Hepatocyte (in vitro differentiated cells): ENCODE results near the gene GPANK1. TPM values are rescaled to one million over a fixed set of nuclear protein-coding genes. Genes with fewer than 3 reads are reported as not detected.

Source experiments
- DNase-seq: peaks from one replicate; pipeline ENCODE4 v3.0.0-alpha.2; 2016; ENCODE audit warnings: low spot score
- H2AFZ ChIP-seq: fragments of 200-600 bp; sonication (generic); 2 replicates; pipeline ENCODE4 v1.6.0; 2016; ENCODE audit warnings: antibody characterized with exemption, mild to moderate bottlenecking
- H3K27ac ChIP-seq: fragments of 200-600 bp; sonication (generic); 2 replicates; pipeline ENCODE4 v1.5.1; 2016; ENCODE audit warnings: mild to moderate bottlenecking
- H3K27me3 ChIP-seq: fragments of 200-600 bp; sonication (generic); 2 replicates; pipeline ENCODE4 v1.6.1; 2016
- H3K36me3 ChIP-seq: fragments of 200-600 bp; sonication (generic); replicated peaks from 2 replicates; pipeline ENCODE4 v1.5.1; 2016; ENCODE audit warnings: low read depth; ENCODE audit not compliant: insufficient read depth
- H3K4me1 ChIP-seq: fragments of 200-600 bp; sonication (generic); 2 replicates; pipeline ENCODE4 v1.5.1; 2016; ENCODE audit warnings: mild to moderate bottlenecking, moderate library complexity; ENCODE audit not compliant: insufficient read depth
- H3K4me2 ChIP-seq: fragments of 200-600 bp; sonication (generic); 2 replicates; pipeline ENCODE4 v1.6.0; 2016
- H3K4me3 ChIP-seq: fragments of 200-600 bp; sonication (generic); 2 replicates; pipeline ENCODE4 v1.5.1; 2016; ENCODE audit warnings: mild to moderate bottlenecking
- H3K79me2 ChIP-seq: fragments of 200-600 bp; sonication (generic); 2 replicates; pipeline ENCODE4 v1.6.0; 2017; ENCODE audit warnings: mild to moderate bottlenecking
- H3K9me2 ChIP-seq: fragments of 200-600 bp; sonication (generic); replicated peaks from 2 replicates; pipeline ENCODE4 v1.6.0; 2017; ENCODE audit warnings: mild to moderate bottlenecking; ENCODE audit not compliant: insufficient read depth
- H3K9me3 ChIP-seq: fragments of 200-600 bp; sonication (generic); 2 replicates; pipeline ENCODE4 v1.5.1; 2016; ENCODE audit warnings: low read depth, mild to moderate bottlenecking
- H4K20me1 ChIP-seq: fragments of 200-600 bp; sonication (generic); 2 replicates; pipeline ENCODE4 v1.6.0; 2016; ENCODE audit warnings: mild to moderate bottlenecking; ENCODE audit not compliant: insufficient read depth, poor library complexity, severe bottlenecking
- EZH2 ChIP-seq: fragments of 200-600 bp; sonication (generic); IDR thresholded peaks from 2 replicates; pipeline ENCODE4 v1.6.1; 2016; ENCODE audit warnings: antibody characterized with exemption, mild to moderate bottlenecking, borderline replicate concordance
- EZH2phosphoT487 ChIP-seq: fragments of 200-600 bp; sonication (generic); IDR thresholded peaks from one replicate; pipeline ENCODE4 v1.6.1; 2018; ENCODE audit warnings: antibody characterized with exemption, mild to moderate bottlenecking, low read depth, moderate library complexity; ENCODE audit not compliant: unreplicated experiment, severe bottlenecking
- WGBS: methylation state at CpG from one replicate; pipeline ENCODE4 v1.1.6; 2016; ENCODE audit warnings: low lambda C conversion rate; ENCODE audit errors: missing lambda C conversion rate; 5-methylcytosine and 5-hydroxymethylcytosine counted together
- microRNA-seq: library from miRNA; unstranded; fragments of <30 nt; microRNA quantifications from one replicate; pipeline ENCODE4, GENCODE V29; 2017
- polyA plus RNA-seq: library from polyadenylated mRNA; unstranded; fragments of >200 nt; fragmentation: Nextera tagmentation; extraction: Ambion mirVana; gene quantifications from 2 replicates; pipeline ENCODE4 v1.2.1, GENCODE V29; 2016
- small RNA-seq: library from RNA; depleted of rRNA; stranded (forward); fragments of <200 nt; gene quantifications from one replicate; pipeline ENCODE3, GENCODE V24; 2014
- total RNA-seq: library from RNA; depleted of rRNA; stranded (reverse); fragments of >200 nt; gene quantifications from 2 replicates; pipeline ENCODE4 v1.2.3, GENCODE V29; 2014
- TF ChIP-seq, protein P1 (sequence below): fragments of 200-600 bp; sonication (generic); IDR thresholded peaks from 2 replicates; pipeline ENCODE4 v1.5.1; 2016; ENCODE audit warnings: antibody characterized with exemption, mild to moderate bottlenecking; ENCODE audit not compliant: poor library complexity

GPANK1 gene
- total and polyA plus RNA-seq, 2 experiments from 2014 or later = 18.1 to 23.8 TPM

DNA sequence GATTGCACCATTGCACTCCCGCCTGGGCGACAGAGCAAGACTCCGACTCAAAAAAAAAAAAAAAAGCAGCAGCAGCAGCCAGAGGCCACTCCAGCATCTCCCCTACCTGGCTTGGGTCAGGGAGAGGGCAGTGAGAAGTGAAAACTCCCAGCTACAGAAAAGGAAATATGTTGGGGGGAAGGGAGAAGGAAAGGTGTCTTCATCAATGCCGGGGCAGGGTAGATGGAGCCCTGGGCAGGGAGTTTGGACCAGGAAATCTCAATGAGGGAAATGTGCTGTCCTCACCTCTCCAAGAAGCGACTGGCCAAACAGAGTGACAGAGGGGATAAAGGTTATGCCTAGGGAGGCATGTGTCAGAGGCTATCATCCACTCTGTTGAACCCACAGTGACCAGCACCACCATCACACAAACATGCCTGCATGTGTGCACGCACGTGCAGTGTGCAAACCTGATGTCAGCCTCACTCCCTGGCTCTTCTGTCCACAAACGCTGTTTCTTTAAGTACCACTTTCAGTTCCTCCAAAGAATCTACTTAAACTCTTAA, 50.6 kb downstream of the GPANK1 start:
- peak overlapping the region; percentile 76 for H3K27ac ChIP-seq

More for the DNA sequence above, 50.6 kb downstream of the GPANK1 start:
- no peaks in the 10 kb centered on the region for H3K9me3 ChIP-seq
- peaks cover 11% of the 10 kb centered on the region for H3K4me1 ChIP-seq
- TF ChIP-seq EZH2phosphoT487 = no peak
- TF ChIP-seq, protein P1, sequence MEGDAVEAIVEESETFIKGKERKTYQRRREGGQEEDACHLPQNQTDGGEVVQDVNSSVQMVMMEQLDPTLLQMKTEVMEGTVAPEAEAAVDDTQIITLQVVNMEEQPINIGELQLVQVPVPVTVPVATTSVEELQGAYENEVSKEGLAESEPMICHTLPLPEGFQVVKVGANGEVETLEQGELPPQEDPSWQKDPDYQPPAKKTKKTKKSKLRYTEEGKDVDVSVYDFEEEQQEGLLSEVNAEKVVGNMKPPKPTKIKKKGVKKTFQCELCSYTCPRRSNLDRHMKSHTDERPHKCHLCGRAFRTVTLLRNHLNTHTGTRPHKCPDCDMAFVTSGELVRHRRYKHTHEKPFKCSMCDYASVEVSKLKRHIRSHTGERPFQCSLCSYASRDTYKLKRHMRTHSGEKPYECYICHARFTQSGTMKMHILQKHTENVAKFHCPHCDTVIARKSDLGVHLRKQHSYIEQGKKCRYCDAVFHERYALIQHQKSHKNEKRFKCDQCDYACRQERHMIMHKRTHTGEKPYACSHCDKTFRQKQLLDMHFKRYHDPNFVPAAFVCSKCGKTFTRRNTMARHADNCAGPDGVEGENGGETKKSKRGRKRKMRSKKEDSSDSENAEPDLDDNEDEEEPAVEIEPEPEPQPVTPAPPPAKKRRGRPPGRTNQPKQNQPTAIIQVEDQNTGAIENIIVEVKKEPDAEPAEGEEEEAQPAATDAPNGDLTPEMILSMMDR = no peak
- TF ChIP-seq EZH2 = no peak
- H3K27me3 ChIP-seq = no peaks in the 10 kb centered on the region
- H4K20me1 ChIP-seq = no peaks in the 10 kb centered on the region
- H3K9me2 ChIP-seq = no peaks in the 10 kb centered on the region
- H3K79me2 ChIP-seq = no peaks in the 10 kb centered on the region
- H3K36me3 ChIP-seq = no peaks in the 10 kb centered on the region
- peak overlapping the region; percentile 70 for H3K4me2 ChIP-seq
- no peak overlapping the region for H3K4me3 ChIP-seq
- H2AFZ ChIP-seq = no peak overlapping the region
- 73% methylated on average over 5 of the region's 8 CpGs for WGBS
- peak; percentile 32 for DNase-seq

Small RNA genes within 50 kb of the gene (microRNA-seq; reads per million reads assigned to microRNA genes)
- 5.4 reads per million, percentile 11 among the genes with 10 or more reads in this experiment for gene MIR4646
- 2.2 reads per million for gene MIR6832

Small RNA genes within 50 kb of the gene (small RNA-seq; reads per million reads assigned to genes)
- gene MIR4646 (not detected), gene MIR6832 (not detected), gene RF00019 (not detected), gene SNORA38 (3.7 reads per million, percentile 91 among the genes with 10 or more reads in this experiment), gene UQCRHP1 (not detected)

Other genes starting within 250 kb of the GPANK1 start
Only the 30 nearest of the 37 such genes appear.
- 0.47 and 1.2 TPM in 2 replicates for gene MCCD1, start 136.0 kb downstream of the GPANK1 start, total RNA-seq
- gene MCCD1, start 136.0 kb downstream of the GPANK1 start, polyA plus RNA-seq = 1.3 and 2.0 TPM in 2 replicates
- gene DDX39B, start 123.0 kb downstream of the GPANK1 start, total RNA-seq = 207 and 287 TPM in 2 replicates
- gene DDX39B, start 123.0 kb downstream of the GPANK1 start, polyA plus RNA-seq = 210 and 238 TPM in 2 replicates
- 0.63 and 0.88 TPM in 2 replicates for gene ATP6V1G2, start 118.4 kb downstream of the GPANK1 start, total RNA-seq
- 0.73 TPM in 1 of 2 replicates, not detected in the other for gene ATP6V1G2, start 118.4 kb downstream of the GPANK1 start, polyA plus RNA-seq
- gene NFKBIL1, start 117.4 kb downstream of the GPANK1 start, total RNA-seq = 22.7 and 28.9 TPM in 2 replicates
- gene NFKBIL1, start 117.4 kb downstream of the GPANK1 start, polyA plus RNA-seq = 25.0 and 30.3 TPM in 2 replicates
- not detected in 2 replicates for gene LTA, start 92.7 kb downstream of the GPANK1 start, total RNA-seq
- gene LTA, start 92.7 kb downstream of the GPANK1 start, polyA plus RNA-seq = not detected in 2 replicates
- 0.63 TPM in 1 of 2 replicates, not detected in the other for gene TNF, start 89.4 kb downstream of the GPANK1 start, total RNA-seq
- 0.91 and 1.3 TPM in 2 replicates for gene TNF, start 89.4 kb downstream of the GPANK1 start, polyA plus RNA-seq
- gene LTB, start 82.6 kb downstream of the GPANK1 start, total RNA-seq = 2.4 and 4.0 TPM in 2 replicates
- gene LTB, start 82.6 kb downstream of the GPANK1 start, polyA plus RNA-seq = 6.0 and 10.6 TPM in 2 replicates
- not detected in 2 replicates for gene LST1, start 78.7 kb downstream of the GPANK1 start, total RNA-seq
- 1.5 and 2.4 TPM in 2 replicates for gene LST1, start 78.7 kb downstream of the GPANK1 start, polyA plus RNA-seq
- not detected in 2 replicates for gene NCR3, start 72.0 kb downstream of the GPANK1 start, total RNA-seq
- not detected in 2 replicates for gene NCR3, start 72.0 kb downstream of the GPANK1 start, polyA plus RNA-seq
- gene AIF1, start 49.8 kb downstream of the GPANK1 start, total RNA-seq = 4.1 and 4.6 TPM in 2 replicates
- gene AIF1, start 49.8 kb downstream of the GPANK1 start, polyA plus RNA-seq = 7.2 and 12.8 TPM in 2 replicates
- 29.8 and 50.2 TPM in 2 replicates for gene PRRC2A, start 44.3 kb downstream of the GPANK1 start, total RNA-seq
- gene PRRC2A, start 44.3 kb downstream of the GPANK1 start, polyA plus RNA-seq = 47.5 and 69.0 TPM in 2 replicates
- 113 and 148 TPM in 2 replicates for gene BAG6, start 12.3 kb downstream of the GPANK1 start, total RNA-seq
- 84.6 and 85.7 TPM in 2 replicates for gene BAG6, start 12.3 kb downstream of the GPANK1 start, polyA plus RNA-seq
- gene APOM, start 9.1 kb downstream of the GPANK1 start, total RNA-seq = 9.3 and 10.4 TPM in 2 replicates
- gene APOM, start 9.1 kb downstream of the GPANK1 start, polyA plus RNA-seq = 28.2 and 40.7 TPM in 2 replicates
- gene C6orf47, start 4.2 kb downstream of the GPANK1 start, total RNA-seq = 21.3 and 23.3 TPM in 2 replicates
- gene C6orf47, start 4.2 kb downstream of the GPANK1 start, polyA plus RNA-seq = 19.8 and 25.4 TPM in 2 replicates
- 155 and 185 TPM in 2 replicates for gene CSNK2B, start 1.1 kb upstream of the GPANK1 start, total RNA-seq
- 181 and 202 TPM in 2 replicates for gene CSNK2B, start 1.1 kb upstream of the GPANK1 start, polyA plus RNA-seq
- 2.2 and 5.3 TPM in 2 replicates for gene LY6G5B, start 5.0 kb upstream of the GPANK1 start, total RNA-seq
- 14.9 and 18.9 TPM in 2 replicates for gene LY6G5B, start 5.0 kb upstream of the GPANK1 start, polyA plus RNA-seq
- gene LY6G5C, start 16.1 kb upstream of the GPANK1 start, total RNA-seq = 0.32 TPM in 1 of 2 replicates, not detected in the other
- 0.63 and 5.0 TPM in 2 replicates for gene LY6G5C, start 16.1 kb upstream of the GPANK1 start, polyA plus RNA-seq
- 63.2 and 66.8 TPM in 2 replicates for gene ABHD16A, start 38.3 kb upstream of the GPANK1 start, total RNA-seq
- 81.3 and 94.7 TPM in 2 replicates for gene ABHD16A, start 38.3 kb upstream of the GPANK1 start, polyA plus RNA-seq
- not detected in 2 replicates for gene LY6G6F, start 41.9 kb upstream of the GPANK1 start, total RNA-seq
- gene LY6G6F, start 41.9 kb upstream of the GPANK1 start, polyA plus RNA-seq = not detected in 2 replicates
- 1.3 TPM in 1 of 2 replicates, not detected in the other for gene LY6G6D, start 50.4 kb upstream of the GPANK1 start, total RNA-seq
- gene LY6G6D, start 50.4 kb upstream of the GPANK1 start, polyA plus RNA-seq = 1.2 and 3.0 TPM in 2 replicates
- not detected in 2 replicates for gene LY6G6C, start 56.7 kb upstream of the GPANK1 start, total RNA-seq
- gene LY6G6C, start 56.7 kb upstream of the GPANK1 start, polyA plus RNA-seq = 0.30 and 0.39 TPM in 2 replicates
- gene MPIG6B, start 58.4 kb upstream of the GPANK1 start, total RNA-seq = not detected in 2 replicates
- 0.33 TPM in 1 of 2 replicates, not detected in the other for gene MPIG6B, start 58.4 kb upstream of the GPANK1 start, polyA plus RNA-seq
- 93.8 and 108 TPM in 2 replicates for gene DDAH2, start 64.3 kb upstream of the GPANK1 start, total RNA-seq
- 137 and 157 TPM in 2 replicates for gene DDAH2, start 64.3 kb upstream of the GPANK1 start, polyA plus RNA-seq
- 454 and 463 TPM in 2 replicates for gene CLIC1, start 71.5 kb upstream of the GPANK1 start, total RNA-seq
- 555 and 599 TPM in 2 replicates for gene CLIC1, start 71.5 kb upstream of the GPANK1 start, polyA plus RNA-seq
- 6.4 and 7.9 TPM in 2 replicates for gene MSH5, start 75.0 kb upstream of the GPANK1 start, total RNA-seq
- 4.9 and 8.5 TPM in 2 replicates for gene MSH5, start 75.0 kb upstream of the GPANK1 start, polyA plus RNA-seq
- gene SAPCD1, start 97.7 kb upstream of the GPANK1 start, total RNA-seq = 1.4 and 4.1 TPM in 2 replicates
- gene SAPCD1, start 97.7 kb upstream of the GPANK1 start, polyA plus RNA-seq = 1.8 and 2.0 TPM in 2 replicates
- 1.5 and 3.4 TPM in 2 replicates for gene VWA7, start 112.3 kb upstream of the GPANK1 start, total RNA-seq
- gene VWA7, start 112.3 kb upstream of the GPANK1 start, polyA plus RNA-seq = 2.8 and 5.2 TPM in 2 replicates
- gene VARS1, start 130.8 kb upstream of the GPANK1 start, total RNA-seq = 23.3 and 36.6 TPM in 2 replicates
- gene VARS1, start 130.8 kb upstream of the GPANK1 start, polyA plus RNA-seq = 51.0 and 59.6 TPM in 2 replicates
- gene LSM2, start 142.0 kb upstream of the GPANK1 start, total RNA-seq = 42.9 and 51.9 TPM in 2 replicates
- 48.7 and 57.9 TPM in 2 replicates for gene LSM2, start 142.0 kb upstream of the GPANK1 start, polyA plus RNA-seq
- 1.4 and 2.2 TPM in 2 replicates for gene HSPA1L, start 150.3 kb upstream of the GPANK1 start, total RNA-seq
- 1.0 and 2.7 TPM in 2 replicates for gene HSPA1L, start 150.3 kb upstream of the GPANK1 start, polyA plus RNA-seq